GM23338 (cell line): Measurements from ENCODE around the gene STAM2. TPM values are rescaled to one million over a fixed set of nuclear protein-coding genes. Genes with fewer than 3 reads are reported as not detected.

Experiments
- ATAC-seq: fragments of 200-7000 bp; cut with Tn5 transposase; 3 replicates; pipeline ENCODE4 v1.9.1; 2020
- DNase-seq: peaks from one replicate; pipeline ENCODE4 v3.0.0-alpha.2; 2015; ENCODE audit warnings: low spot score
- H2AFZ ChIP-seq: fragments of 200-600 bp; sonication (generic); 2 replicates; pipeline ENCODE4 v1.8.0; 2016; ENCODE audit warnings: antibody characterized with exemption, mild to moderate bottlenecking, moderate library complexity
- H3F3A ChIP-seq: fragments of 200-600 bp; sonication (generic); replicated peaks from 2 replicates; pipeline ENCODE4 v1.8.0; 2017; ENCODE audit warnings: antibody characterized with exemption, mixed run types, low read depth
- H3K27ac ChIP-seq: fragments of 200-600 bp; sonication (generic); 2 replicates; pipeline ENCODE4 v1.6.1; 2016; ENCODE audit warnings: low read depth
- H3K27me3 ChIP-seq: fragments of 200-600 bp; sonication (generic); 2 replicates; pipeline ENCODE4 v1.8.0; 2016; ENCODE audit warnings: mild to moderate bottlenecking, mixed run types, moderate library complexity; ENCODE audit not compliant: insufficient read depth
- H3K36me3 ChIP-seq: fragments of 200-600 bp; sonication (generic); 2 replicates; pipeline ENCODE4 v1.8.0; 2016; ENCODE audit warnings: mild to moderate bottlenecking; ENCODE audit not compliant: insufficient read depth
- H3K4me1 ChIP-seq: fragments of 200-600 bp; sonication (generic); 2 replicates; pipeline ENCODE4 v1.8.0; 2016; ENCODE audit warnings: mild to moderate bottlenecking, moderate library complexity; ENCODE audit not compliant: insufficient read depth
- H3K4me2 ChIP-seq: fragments of 200-600 bp; sonication (generic); 2 replicates; pipeline ENCODE4 v1.7.1; 2017; ENCODE audit warnings: mixed run types
- H3K4me3 ChIP-seq: fragments of 200-600 bp; sonication (generic); 2 replicates; pipeline ENCODE4 v1.6.1; 2016; ENCODE audit warnings: mixed run types
- H3K79me2 ChIP-seq: fragments of 200-600 bp; sonication (generic); replicated peaks from 2 replicates; pipeline ENCODE4 v1.8.0; 2017; ENCODE audit warnings: mild to moderate bottlenecking; ENCODE audit not compliant: insufficient read depth
- H3K9me2 ChIP-seq: fragments of 200-600 bp; sonication (generic); 2 replicates; pipeline ENCODE4 v1.8.0; 2017; ENCODE audit not compliant: insufficient read depth
- H4K20me1 ChIP-seq: fragments of 200-600 bp; sonication (generic); replicated peaks from 2 replicates; pipeline ENCODE4 v1.8.0; 2017; ENCODE audit warnings: mild to moderate bottlenecking; ENCODE audit not compliant: insufficient read depth
- H3K27ac Mint-ChIP-seq: 2 replicates; pipeline ENCODE4 v1.8.0; 2020; ENCODE audit warnings: inconsistent platforms, mild to moderate bottlenecking, moderate library complexity, mixed read lengths
- H3K27me3 Mint-ChIP-seq: 3 replicates; pipeline ENCODE4 v1.8.0; 2022; ENCODE audit warnings: low read depth, mild to moderate bottlenecking, moderate library complexity, mixed read lengths, inconsistent platforms; ENCODE audit not compliant: insufficient read depth, poor library complexity
- H3K36me3 Mint-ChIP-seq: 3 replicates; pipeline ENCODE4 v1.8.0; 2021; ENCODE audit warnings: low read depth, mild to moderate bottlenecking, inconsistent platforms, moderate library complexity, mixed read lengths
- H3K4me1 Mint-ChIP-seq: 3 replicates; pipeline ENCODE4 v1.8.0; 2020; ENCODE audit warnings: mild to moderate bottlenecking, inconsistent platforms, mixed read lengths
- H3K4me3 Mint-ChIP-seq: 3 replicates; pipeline ENCODE4 v1.8.0; 2021; ENCODE audit warnings: moderate library complexity, mild to moderate bottlenecking, inconsistent platforms, mixed read lengths
- H3K9me3 Mint-ChIP-seq: 3 replicates; pipeline ENCODE4 v1.8.0; 2020; ENCODE audit warnings: moderate library complexity, mild to moderate bottlenecking, inconsistent platforms, mixed read lengths
- CREB1 ChIP-seq: fragments of 250-450 bp; sonication (Bioruptor Pico); IDR thresholded peaks from 2 replicates; pipeline ENCODE4 v1.5.0; 2020; ENCODE audit warnings: low read depth, mild to moderate bottlenecking, moderate library complexity
- CTCF ChIP-seq, 2 experiments: fragments of 200-600 bp in 1 of 2; sonication (generic) in 1 of 2; conservative IDR thresholded peaks; 2 replicates each; pipeline versions ENCODE4 v1.5.1 to v1.6.1; 2016 to 2017; ENCODE audit warnings: antibody characterized with exemption in 2 of 2, low read depth in 2 of 2, mild to moderate bottlenecking in 2 of 2, moderate library complexity in 1 of 2
- ETS1 ChIP-seq: IDR thresholded peaks from 2 replicates; pipeline ENCODE4 v1.6.1; 2016; ENCODE audit warnings: antibody characterized with exemption
- EZH2 ChIP-seq: fragments of 200-600 bp; sonication (generic); IDR thresholded peaks from one replicate; pipeline ENCODE4 v1.8.0; 2017; ENCODE audit warnings: antibody characterized with exemption, mild to moderate bottlenecking, low read depth; ENCODE audit not compliant: unreplicated experiment
- EZH2phosphoT487 ChIP-seq: fragments of 200-600 bp; sonication (generic); IDR thresholded peaks from one replicate; pipeline ENCODE4 v1.8.1; 2018; ENCODE audit warnings: antibody characterized with exemption; ENCODE audit not compliant: unreplicated experiment
- JUNB ChIP-seq: IDR thresholded peaks from one replicate; pipeline ENCODE4 v1.6.1; 2016; ENCODE audit warnings: antibody characterized with exemption; ENCODE audit not compliant: unreplicated experiment
- NANOG ChIP-seq: IDR thresholded peaks from 2 replicates; pipeline ENCODE4 v1.6.1; 2016; ENCODE audit warnings: antibody characterized with exemption, borderline replicate concordance
- POLR2AphosphoS5 ChIP-seq: IDR thresholded peaks from 2 replicates; pipeline ENCODE4 v1.6.1; 2016; ENCODE audit warnings: antibody characterized with exemption, low read depth
- STAT1 ChIP-seq: IDR thresholded peaks from one replicate; pipeline ENCODE4 v1.6.1; 2016; ENCODE audit warnings: antibody characterized with exemption; ENCODE audit not compliant: unreplicated experiment
- ZNF114 ChIP-seq: fragments of 250-450 bp; sonication (Bioruptor Pico); IDR thresholded peaks from 2 replicates; pipeline ENCODE4 v1.5.0; 2020; ENCODE audit warnings: mild to moderate bottlenecking, moderate library complexity
- ZNF331 ChIP-seq: fragments of 250-450 bp; sonication (Bioruptor Pico); IDR thresholded peaks from 2 replicates; pipeline ENCODE4 v1.5.0; 2020; ENCODE audit warnings: low read depth, mild to moderate bottlenecking, moderate library complexity
- ZNF462 ChIP-seq: fragments of 250-450 bp; sonication (Bioruptor Pico); IDR thresholded peaks from 2 replicates; pipeline ENCODE4 v1.5.0; 2020; ENCODE audit warnings: mild to moderate bottlenecking, moderate library complexity
- polyA plus RNA-seq: library from polyadenylated mRNA; unstranded; fragments of >200 nt; fragmentation: Nextera tagmentation; extraction: Ambion mirVana; gene quantifications from 2 replicates; pipeline ENCODE4 v1.2.1, GENCODE V29; 2016
- total RNA-seq: library from RNA; depleted of rRNA; stranded (reverse); fragments of >200 nt; shearing (Covaris generic); gene quantifications from 2 replicates; pipeline ENCODE4 v1.2.3, GENCODE V29; 2014
- TF ChIP-seq, protein P1 (sequence below): IDR thresholded peaks from one replicate; pipeline ENCODE4 v1.6.1; 2018; ENCODE audit warnings: antibody characterized with exemption; ENCODE audit not compliant: unreplicated experiment

The STAM2 gene
- total and polyA plus RNA-seq, 2 experiments from 2014 or later, result 4.6 to 18.2 TPM

DNA sequence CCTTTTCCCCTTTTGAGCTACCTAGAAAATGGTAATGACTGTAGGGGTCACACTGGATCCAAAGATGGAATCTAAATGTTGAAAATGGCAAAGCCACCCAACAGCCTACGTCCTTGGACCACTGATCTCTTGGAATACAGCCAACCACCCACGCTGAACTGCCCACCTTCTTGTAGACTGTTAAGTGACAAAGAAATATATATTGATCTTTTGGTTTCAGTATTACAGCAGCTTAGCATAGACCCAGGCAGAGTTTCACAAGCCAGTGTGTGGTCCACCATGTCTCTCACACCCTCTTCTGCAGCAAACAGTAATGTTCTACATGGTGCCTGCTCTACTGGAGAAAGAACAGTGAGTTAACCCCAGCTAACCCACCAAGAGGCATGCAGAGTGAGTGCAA, 96.9 kb downstream of the STAM2 start:
- Mint-ChIP-seq H3K27ac (no peak overlapping the region), H3K4me3 (no peak overlapping the region), H3K9me3 (no peaks in the 10 kb centered on the region), H3K4me1 (peaks cover 8% of the 10 kb centered on the region), H3K27me3 (peaks cover 8% of the 10 kb centered on the region), H3K36me3 (no peaks in the 10 kb centered on the region)
- no peaks in the 10 kb centered on the region for H3K79me2 ChIP-seq
- no peak overlapping the region for H3K27ac ChIP-seq
- no peaks in the 10 kb centered on the region; the same call in 1 of the 2 replicates for H4K20me1 ChIP-seq
- no peak for ATAC-seq
- H3K27me3 ChIP-seq, result no peaks in the 10 kb centered on the region
- no peak overlapping the region for H3K4me3 ChIP-seq
- no peak overlapping the region for H2AFZ ChIP-seq
- H3K9me2 ChIP-seq, result peaks cover 7% of the 10 kb centered on the region; the same call in 1 of the 2 replicates
- TF ChIP-seq ETS1, result no peak
- TF ChIP-seq CTCF (conservative IDR thresholded peaks at IDR 0.05; ENCODE audit: low read depth in 2 of 2), result no peak
- no peak for TF ChIP-seq EZH2
- no peak for TF ChIP-seq ZNF114 (CRISPR knock-in tag)
- no peak for TF ChIP-seq EZH2phosphoT487
- no peak for TF ChIP-seq NANOG
- no peak for TF ChIP-seq CREB1
- TF ChIP-seq ZNF462, result no peak
- TF ChIP-seq STAT1, result no peak
- TF ChIP-seq, protein P1, sequence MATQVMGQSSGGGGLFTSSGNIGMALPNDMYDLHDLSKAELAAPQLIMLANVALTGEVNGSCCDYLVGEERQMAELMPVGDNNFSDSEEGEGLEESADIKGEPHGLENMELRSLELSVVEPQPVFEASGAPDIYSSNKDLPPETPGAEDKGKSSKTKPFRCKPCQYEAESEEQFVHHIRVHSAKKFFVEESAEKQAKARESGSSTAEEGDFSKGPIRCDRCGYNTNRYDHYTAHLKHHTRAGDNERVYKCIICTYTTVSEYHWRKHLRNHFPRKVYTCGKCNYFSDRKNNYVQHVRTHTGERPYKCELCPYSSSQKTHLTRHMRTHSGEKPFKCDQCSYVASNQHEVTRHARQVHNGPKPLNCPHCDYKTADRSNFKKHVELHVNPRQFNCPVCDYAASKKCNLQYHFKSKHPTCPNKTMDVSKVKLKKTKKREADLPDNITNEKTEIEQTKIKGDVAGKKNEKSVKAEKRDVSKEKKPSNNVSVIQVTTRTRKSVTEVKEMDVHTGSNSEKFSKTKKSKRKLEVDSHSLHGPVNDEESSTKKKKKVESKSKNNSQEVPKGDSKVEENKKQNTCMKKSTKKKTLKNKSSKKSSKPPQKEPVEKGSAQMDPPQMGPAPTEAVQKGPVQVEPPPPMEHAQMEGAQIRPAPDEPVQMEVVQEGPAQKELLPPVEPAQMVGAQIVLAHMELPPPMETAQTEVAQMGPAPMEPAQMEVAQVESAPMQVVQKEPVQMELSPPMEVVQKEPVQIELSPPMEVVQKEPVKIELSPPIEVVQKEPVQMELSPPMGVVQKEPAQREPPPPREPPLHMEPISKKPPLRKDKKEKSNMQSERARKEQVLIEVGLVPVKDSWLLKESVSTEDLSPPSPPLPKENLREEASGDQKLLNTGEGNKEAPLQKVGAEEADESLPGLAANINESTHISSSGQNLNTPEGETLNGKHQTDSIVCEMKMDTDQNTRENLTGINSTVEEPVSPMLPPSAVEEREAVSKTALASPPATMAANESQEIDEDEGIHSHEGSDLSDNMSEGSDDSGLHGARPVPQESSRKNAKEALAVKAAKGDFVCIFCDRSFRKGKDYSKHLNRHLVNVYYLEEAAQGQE, result no peak
- no peak for TF ChIP-seq JUNB
- TF ChIP-seq ZNF331 (CRISPR knock-in tag), result no peak
- no peak for TF ChIP-seq POLR2AphosphoS5
- H3F3A ChIP-seq, result no peaks in the 10 kb centered on the region
- no peak for DNase-seq
- no peak overlapping the region for H3K4me2 ChIP-seq
- H3K4me1 ChIP-seq, result no peaks in the 10 kb centered on the region; the same call in 1 of the 2 replicates
- H3K36me3 ChIP-seq, result no peaks in the 10 kb centered on the region
